Suprapubic skin (tissue), 4 donors: ENCODE data around the gene TLL1.

Experiments
- CTCF ChIP-seq, 2 donors: fragments of 200-600 bp in 1 of 2; fragments of 450-650 bp in 1 of 2; sonication (generic) in 1 of 2; IDR thresholded peaks; one replicate each; pipeline ENCODE4 v1.5.1; 2016 to 2019; ENCODE audit warnings: antibody characterized with exemption in 2 of 2, mild to moderate bottlenecking in 1 of 2, moderate library complexity in 1 of 2
- EP300 ChIP-seq: sonication (generic); formaldehyde crosslinking; IDR thresholded peaks from one replicate; pipeline ENCODE4 v1.6.1; 2017; ENCODE audit warnings: antibody characterized with exemption
- POLR2A ChIP-seq, 2 donors: fragments of 450-650 bp; IDR thresholded peaks; one replicate each; pipeline ENCODE4 v1.6.1; 2017; ENCODE audit warnings: antibody characterized with exemption in 2 of 2, mild to moderate bottlenecking in 2 of 2, moderate library complexity in 2 of 2
- POLR2AphosphoS5 ChIP-seq, 3 donors: sonication (generic); formaldehyde crosslinking; IDR thresholded peaks; one replicate each; pipeline ENCODE4 v1.6.1; 2017; ENCODE audit warnings: antibody characterized with exemption in 3 of 3

- TF ChIP-seq CTCF (IDR thresholded peaks at IDR 0.05): no peak
- no peak for TF ChIP-seq POLR2A (IDR thresholded peaks at IDR 0.05)
- TF ChIP-seq EP300: no peak
- no peak for TF ChIP-seq POLR2AphosphoS5 (IDR thresholded peaks at IDR 0.05)
These were observed 200.7 kb downstream of the TLL1 start for GRCh38 chr4:166073783-166074182.
